ENCODE results near the gene AP4E1.

The AP4E1 gene

GRCh38 chr15:50977162-50977561 lies 68.7 kb downstream of the AP4E1 start:
- in situ Hi-C loops (cut with HindIII; ENCODE audit: low sequenced_read_pairs) = no loop called here
- TF ChIP-seq, protein P1, sequence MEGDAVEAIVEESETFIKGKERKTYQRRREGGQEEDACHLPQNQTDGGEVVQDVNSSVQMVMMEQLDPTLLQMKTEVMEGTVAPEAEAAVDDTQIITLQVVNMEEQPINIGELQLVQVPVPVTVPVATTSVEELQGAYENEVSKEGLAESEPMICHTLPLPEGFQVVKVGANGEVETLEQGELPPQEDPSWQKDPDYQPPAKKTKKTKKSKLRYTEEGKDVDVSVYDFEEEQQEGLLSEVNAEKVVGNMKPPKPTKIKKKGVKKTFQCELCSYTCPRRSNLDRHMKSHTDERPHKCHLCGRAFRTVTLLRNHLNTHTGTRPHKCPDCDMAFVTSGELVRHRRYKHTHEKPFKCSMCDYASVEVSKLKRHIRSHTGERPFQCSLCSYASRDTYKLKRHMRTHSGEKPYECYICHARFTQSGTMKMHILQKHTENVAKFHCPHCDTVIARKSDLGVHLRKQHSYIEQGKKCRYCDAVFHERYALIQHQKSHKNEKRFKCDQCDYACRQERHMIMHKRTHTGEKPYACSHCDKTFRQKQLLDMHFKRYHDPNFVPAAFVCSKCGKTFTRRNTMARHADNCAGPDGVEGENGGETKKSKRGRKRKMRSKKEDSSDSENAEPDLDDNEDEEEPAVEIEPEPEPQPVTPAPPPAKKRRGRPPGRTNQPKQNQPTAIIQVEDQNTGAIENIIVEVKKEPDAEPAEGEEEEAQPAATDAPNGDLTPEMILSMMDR (IDR thresholded peaks at IDR 0.05; ENCODE audit: low read depth, low read length, missing control alignments) = no peak
- no peak for DNase-seq (ENCODE audit: low read depth)
- H3K4me3 ChIP-seq (ENCODE audit: low read depth, low read length) = no peak overlapping the region

- in situ Hi-C loops (cut with HindIII; ENCODE audit: low sequenced_read_pairs) = no loop called here
- no peak overlapping the region for H3K4me3 ChIP-seq (ENCODE audit: low read depth, low read length)
- DNase-seq (ENCODE audit: low read depth) = no peak
- TF ChIP-seq, protein P1 (IDR thresholded peaks at IDR 0.05; ENCODE audit: low read depth, low read length, missing control alignments) = no peak
These were observed 70.1 kb downstream of the AP4E1 start for GRCh38 chr15:50978580-50978979.

DNA sequence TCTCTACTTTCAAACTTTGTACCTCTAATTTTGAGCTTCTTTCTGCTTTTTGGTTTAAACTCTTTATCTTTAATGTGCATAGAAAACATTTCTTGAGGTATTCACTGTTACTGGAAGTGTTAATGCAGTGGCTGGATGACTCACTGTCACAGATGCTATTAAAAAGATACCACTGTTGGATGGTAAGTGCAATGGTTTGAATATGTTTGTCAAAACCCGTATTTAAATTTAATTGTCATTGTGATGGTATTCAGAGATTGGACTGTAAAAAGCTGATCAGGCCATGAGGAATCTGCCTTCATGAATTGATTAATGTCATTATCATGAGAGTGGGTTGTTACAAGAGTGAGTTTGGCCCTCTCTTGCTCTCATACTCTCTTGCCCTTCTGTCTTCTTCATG lies 70.6 kb downstream of the AP4E1 start:
- in situ Hi-C loops (cut with HindIII; ENCODE audit: low sequenced_read_pairs) = no loop called here
- DNase-seq (ENCODE audit: low read depth) = no peak
- no peak overlapping the region for H3K4me3 ChIP-seq (ENCODE audit: low read depth, low read length)
- TF ChIP-seq, protein P1 (IDR thresholded peaks at IDR 0.05; ENCODE audit: low read depth, low read length, missing control alignments) = no peak

GRCh38 chr15:50993598-50993997 lies 85.1 kb downstream of the AP4E1 start:
- DNase-seq (ENCODE audit: low read depth) = no peak
- TF ChIP-seq, protein P1 (IDR thresholded peaks at IDR 0.05; ENCODE audit: low read depth, low read length, missing control alignments) = no peak
- no peak overlapping the region for H3K4me3 ChIP-seq (ENCODE audit: low read depth, low read length)
- in situ Hi-C loops (cut with HindIII; ENCODE audit: low sequenced_read_pairs) = no loop called here

GRCh38 chr15:50996641-50997040 lies 88.2 kb downstream of the AP4E1 start:
- TF ChIP-seq, protein P1 (IDR thresholded peaks at IDR 0.05; ENCODE audit: low read depth, low read length, missing control alignments) = no peak
- DNase-seq (ENCODE audit: low read depth) = peak; percentile 57
- H3K4me3 ChIP-seq (ENCODE audit: low read depth, low read length) = no peak overlapping the region
- in situ Hi-C loops (cut with HindIII; ENCODE audit: low sequenced_read_pairs) = no loop called here

GRCh38 chr15:50997371-50998051 lies 89.0 kb downstream of the AP4E1 start:
- DNase-seq (ENCODE audit: low read depth) = no peak
- in situ Hi-C loops (cut with HindIII; ENCODE audit: low sequenced_read_pairs) = no loop called here
- no peak overlapping the region for H3K4me3 ChIP-seq (ENCODE audit: low read depth, low read length)
- TF ChIP-seq, protein P1 (IDR thresholded peaks at IDR 0.05; ENCODE audit: low read depth, low read length, missing control alignments) = no peak
